ENCODE data around the gene TMEM128.
A peak's percentile ranks its signal among the peaks of the same experiment; 100 is the strongest.
"Not testable (repeated sequence)": the region's sequence is repeated elsewhere in the genome, so short reads cannot be mapped to it uniquely, and the experiment has no call there.

The TMEM128 gene

DNA sequence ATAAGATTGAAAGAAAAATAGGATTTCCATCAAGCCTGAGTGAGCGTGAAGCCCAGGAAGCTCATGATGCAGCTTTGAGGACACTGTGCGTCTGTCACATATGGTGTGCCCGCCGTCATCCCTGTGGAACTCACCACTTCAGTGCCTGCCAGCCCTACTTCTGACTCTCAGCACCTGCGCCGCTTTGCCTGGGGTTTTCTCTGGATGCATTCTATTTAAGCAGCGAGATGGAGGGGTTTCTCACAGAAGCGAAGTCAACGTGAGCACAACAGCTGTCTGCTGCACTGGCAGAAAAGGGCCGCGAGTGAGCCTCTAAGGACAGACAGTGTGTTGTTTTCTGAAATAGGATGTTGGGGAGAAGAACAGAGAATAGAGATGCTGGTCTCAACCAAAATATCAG, 6.2 kb upstream of the TMEM128 start:
- DNase-seq = no peak

DNA sequence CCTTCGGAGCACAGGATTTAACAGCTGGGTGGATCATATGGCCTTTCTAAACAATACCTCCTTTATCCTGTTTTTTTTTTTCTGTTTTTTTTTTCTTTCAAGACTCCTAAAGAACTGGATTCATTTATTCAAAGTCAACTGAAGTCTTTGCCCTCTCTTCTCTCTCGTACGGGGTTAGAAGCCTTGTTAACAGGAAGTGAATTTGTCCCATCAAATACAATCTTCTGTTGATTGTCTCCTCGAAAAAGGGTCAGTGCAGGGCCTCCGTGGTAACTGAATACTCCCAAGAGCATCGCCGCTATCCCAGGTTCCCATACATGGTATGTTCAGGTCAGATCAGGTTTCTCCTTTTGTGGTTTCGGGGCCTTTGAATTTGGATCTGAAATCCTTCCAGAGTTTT, 1.8 kb upstream of the TMEM128 start:
- no peak for DNase-seq

DNA sequence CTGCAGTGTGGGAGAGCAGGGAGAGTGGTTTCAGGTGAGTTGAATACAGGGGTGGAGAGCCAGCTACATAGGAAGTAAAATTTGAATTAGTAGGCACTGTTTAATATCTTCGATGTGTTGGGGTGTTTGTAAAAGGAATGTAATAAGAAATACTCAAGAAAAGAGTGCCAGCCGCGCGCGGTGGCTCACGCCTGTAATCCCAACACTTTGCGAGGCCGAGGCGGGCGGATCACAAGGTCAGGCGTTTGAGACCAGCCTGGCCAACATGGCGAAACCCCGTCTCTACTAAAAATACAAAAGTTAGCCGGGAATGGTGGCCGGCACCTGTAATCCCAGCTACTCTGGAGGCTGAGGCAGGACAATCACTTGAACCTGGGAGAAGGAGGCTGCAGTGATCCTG, 1.3 kb upstream of the TMEM128 start:
- DNase-seq = not testable (repeated sequence)

DNA sequence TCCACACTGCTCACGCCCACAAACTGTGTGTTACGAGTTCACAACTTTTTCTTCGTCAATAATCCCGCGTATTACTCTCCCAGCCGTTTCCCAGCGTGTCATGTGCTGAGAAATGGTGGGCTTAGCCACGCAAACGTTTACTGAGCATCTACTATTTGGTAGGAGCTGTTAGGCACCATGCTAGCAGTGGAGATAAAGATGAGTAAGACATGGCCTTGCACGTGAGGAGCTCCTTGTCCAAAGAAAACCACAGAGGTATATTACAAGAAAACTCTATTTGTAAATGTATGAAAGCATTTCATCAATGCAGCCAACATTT, 821 bp upstream of the TMEM128 start:
- DNase-seq = peak; percentile 15

DNA sequence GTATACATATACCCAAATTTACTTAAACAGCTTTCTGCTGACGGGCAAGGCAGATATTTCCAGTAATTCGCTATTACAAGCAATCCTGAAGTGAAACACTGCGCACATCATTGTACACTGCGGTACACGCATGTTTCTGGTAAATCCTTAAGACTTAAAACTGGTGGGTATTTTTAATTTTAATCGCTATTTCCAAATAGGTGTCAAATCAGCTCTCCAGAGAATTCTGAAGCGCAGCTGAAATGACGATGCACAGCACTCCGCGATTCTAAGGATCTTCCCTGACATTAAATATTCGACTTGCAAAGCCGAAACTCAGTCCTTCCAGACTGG, 361 bp downstream of the TMEM128 start:
- peak; percentile 8 for DNase-seq

DNA sequence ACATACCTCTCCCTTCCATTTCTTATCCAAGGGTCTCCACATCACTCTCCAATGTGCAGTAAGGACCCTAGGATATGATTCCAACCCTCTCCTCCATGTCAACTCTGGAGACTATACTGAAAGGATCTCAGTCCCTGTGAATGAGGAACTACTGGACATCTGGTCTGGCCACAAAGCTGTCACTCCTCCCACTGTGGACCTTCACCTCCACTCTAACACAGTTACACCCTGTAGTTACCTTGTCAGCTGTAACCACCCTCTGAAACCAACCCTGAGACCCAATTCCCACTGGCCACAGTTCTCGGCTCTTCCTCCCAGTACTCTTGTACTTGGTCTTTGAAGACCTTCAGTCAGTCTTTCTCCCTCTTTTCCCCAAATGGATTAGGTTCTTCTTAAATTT, 2.9 kb downstream of the TMEM128 start:
- DNase-seq = no peak

DNA sequence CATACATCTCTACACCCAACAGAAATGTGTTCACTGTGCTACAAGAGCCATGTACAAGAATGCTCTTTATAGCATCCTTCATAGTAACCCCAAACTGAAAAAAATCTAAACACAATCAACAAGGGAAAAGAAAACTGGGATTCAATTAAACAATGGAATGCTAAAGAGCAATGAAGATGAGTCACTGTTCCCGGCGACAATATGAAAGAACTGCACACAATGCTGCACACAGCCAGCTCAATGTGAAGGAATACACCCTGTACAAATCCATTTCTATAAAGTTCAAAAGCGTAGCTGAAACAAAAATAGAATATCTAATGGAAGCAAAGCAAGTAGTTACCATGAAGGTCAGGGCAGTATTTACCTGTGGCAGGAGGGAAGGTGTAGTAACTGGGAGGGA, 8.5 kb downstream of the TMEM128 start:
- DNase-seq = not testable (repeated sequence)

DNA sequence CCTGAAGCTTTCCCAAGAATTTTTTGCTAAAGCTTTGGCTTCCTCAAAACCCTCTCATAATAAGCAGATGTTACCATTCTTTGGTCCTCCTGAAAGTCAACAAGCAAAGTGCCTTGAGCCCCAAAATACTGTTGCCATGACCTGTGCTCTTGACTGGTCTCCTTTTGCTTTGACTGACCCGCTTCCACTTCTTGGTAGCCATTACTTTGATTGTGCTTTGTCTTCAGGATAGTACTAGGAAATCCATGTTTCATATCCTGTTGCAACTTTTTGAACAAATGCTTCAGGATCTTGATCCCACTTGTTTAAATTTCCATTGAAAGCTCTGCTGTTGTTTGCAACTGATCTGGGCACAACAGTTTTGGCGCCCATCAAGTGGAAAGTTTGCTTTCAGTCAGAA, 14.4 kb downstream of the TMEM128 start:
- no peak for DNase-seq

DNA sequence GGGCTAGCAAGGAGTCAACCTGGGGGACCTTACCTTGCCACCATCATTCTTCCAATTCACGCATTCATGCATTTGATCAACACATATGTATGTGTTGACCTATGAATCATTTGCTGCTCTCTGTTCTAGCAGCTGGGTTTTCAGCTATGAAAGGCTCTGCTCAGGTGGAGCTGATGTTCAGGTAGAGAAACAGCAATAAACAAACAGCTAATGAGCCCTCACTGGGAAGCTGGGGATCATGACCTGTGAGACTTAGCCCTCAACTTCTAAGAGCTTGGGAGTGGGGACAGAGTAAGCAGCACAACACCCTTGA, 19.7 kb downstream of the TMEM128 start:
- no peak for DNase-seq

DNA sequence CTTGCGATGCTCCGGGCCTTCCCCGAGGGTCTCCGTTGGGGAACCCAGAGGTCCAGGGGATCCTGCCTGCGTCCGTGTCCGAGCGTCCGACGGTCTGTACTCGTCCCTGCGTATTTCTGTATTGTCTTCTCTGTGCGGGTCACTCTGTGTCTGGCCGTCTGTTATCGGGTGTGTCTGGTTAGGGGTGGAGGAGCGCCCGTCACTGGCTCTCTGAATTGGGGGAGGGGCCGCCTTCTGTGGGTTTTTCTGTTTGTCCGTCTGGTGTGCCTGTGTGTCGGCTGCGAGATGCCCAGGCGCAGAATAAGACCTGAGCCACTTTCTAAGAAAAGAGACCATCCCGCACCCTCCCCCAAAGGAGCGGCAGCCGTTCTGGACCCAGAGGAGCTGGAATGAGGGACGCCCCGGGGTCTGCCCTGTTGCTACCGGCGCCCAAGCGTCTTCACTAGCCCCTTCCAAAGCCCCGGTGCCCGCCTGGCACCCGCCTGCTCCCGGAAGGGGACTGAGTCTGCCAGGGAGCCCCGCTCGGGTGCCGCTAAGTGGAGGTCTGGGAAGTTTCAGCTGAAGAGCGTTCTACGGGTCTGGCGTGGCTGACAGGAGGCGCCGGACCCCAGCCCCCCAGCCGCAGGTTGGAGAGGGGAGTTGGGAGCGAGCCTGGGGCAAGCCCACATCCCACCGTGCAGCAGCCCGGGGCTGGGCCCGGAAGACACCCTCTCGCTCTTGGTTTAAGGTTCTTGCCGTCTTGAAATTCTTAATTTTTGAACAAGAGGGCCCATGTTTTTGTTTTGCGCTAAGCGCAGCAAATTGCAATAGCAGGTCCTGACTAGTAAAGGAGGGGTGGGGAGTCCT, 20.3 kb downstream of the TMEM128 start:
- no peak for DNase-seq

DNA sequence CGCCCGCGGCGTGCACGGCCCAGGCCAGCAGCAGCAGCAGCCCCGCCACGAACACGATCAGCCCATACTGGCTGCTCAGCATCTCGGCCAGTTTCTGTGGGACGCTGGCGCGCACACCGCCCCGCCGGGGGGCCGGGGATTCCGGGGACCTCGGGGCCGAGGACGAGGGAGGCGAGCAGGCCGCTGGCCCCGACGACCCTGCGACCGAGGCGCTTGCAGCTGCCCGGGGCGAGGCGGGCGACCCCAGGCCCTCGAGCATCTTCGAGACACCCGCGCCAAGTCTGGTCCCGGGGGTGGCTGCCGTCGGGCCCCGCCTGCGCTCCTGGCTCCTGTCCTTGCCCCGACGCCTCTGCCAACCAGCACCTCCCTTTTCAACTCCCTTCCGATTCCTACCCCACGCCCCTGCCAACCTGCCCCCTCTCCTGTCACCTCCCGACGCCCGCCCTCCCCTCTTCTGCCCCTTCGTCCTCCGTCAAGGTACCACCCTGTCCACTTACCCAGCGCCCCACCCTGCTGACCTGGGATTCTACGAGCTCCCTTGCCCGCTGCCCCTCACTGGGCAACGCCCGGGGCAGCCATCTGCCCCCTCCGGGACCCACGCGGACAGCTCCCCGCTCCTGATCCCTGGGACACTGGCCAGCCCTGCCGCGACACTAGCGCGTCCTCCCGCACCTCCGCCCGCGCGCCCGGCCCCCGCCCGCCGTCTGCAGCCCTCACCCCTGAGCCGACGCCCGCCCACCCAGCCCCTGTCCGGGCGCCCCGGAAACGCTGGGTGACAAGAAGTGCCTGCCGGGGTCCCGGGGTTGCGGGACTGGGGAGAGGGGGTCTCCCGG, 21.2 kb downstream of the TMEM128 start, which contains the start of gene OTOP1:
OTOP1 (minus strand) TSS at position 324 of the 833 bp plus-strand sequence; CDS start at position 259, 65 bp downstream.
- DNase-seq = no peak

DNA sequence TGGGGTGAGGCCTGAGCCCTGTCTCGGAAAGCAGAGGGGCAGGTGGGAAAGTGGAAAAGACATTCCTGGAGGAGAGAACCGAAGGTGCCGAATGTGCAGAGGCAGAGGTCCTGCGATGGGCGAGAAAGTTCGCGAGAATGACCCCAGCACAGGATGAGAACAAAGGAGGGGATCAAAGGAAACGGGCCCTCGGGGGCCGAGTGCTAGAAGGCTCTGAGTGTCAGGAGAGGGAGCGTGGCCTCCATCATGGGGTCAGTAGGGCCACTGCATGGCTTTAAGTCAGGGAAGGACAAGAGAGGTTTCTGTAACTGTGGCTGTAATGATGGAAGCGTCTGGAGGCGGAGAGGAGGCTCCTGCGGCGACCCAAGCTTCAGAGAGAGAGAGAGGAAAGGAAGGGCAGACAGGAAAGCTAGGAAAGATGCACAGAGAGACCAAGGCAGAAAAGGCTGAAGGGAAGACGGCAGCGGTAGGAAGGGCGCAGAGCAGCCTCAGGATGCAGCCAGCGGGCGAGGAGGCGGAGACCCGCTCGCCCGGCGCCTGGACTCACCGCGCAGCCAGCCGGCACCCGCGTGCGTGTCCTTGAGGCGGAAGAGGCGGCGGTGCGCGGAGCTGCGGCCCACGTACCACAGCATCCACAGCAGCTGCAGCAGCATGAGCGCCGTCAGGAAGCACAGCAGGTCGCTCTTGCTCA, 22.0 kb downstream of the TMEM128 start:
- no peak for DNase-seq

DNA sequence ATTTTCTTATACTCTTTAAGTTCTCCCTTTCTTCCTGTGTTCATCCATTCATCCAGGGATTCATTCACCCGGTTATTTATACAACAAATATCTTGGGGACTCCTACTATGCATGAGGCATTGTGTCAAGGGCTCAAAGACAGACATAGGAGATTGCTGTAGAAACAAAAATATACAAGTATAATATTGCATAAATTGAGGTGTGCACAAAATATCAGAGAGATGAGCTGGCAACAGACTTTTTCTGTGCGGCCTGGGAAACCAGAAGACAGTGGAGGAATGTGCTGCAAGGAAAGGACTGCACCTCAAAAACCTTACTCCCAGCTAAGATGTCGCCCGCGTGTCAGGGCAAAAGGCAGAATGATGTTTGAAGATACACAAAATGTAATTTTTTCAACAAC, 30.9 kb downstream of the TMEM128 start:
- DNase-seq = no peak

DNA sequence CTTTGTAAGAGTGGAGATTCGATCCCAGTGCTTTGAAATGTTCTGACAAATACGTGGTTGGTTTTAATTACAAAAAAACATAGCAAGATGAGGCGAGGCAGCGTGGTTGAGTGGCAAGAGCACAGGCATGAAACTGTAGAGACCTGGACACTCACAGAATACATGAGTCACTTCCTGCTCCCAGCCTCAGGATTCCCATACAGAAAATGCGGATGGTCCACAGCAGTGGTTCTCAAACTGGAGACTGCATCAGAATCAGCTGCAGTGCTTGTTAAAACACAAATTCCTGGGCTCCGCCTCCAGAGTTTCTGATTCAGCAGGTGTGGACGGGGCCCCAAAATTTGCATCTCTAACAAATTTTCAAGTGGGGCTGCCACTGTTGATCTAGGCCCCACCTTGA, 31.4 kb downstream of the TMEM128 start:
- DNase-seq = no peak

DNA sequence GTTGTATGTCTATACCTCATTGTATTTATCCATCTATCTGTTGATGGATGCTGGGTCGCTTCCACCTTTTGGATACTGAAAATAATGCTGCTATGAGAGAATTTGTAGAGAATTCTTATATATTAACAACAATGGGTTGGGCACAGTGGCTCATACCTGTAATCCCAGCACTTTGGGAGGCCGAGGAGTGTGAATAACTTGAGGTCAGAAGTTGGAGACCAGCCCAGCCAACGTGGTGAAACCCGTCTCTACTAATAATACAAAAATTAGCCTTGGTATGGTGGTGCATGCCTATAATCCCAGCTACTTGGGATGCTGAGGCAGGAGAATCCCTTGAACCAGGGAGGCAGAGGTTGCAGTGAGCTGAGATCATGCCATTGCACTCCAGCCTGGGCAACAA, 34.3 kb downstream of the TMEM128 start:
- DNase-seq = not testable (repeated sequence)

DNA sequence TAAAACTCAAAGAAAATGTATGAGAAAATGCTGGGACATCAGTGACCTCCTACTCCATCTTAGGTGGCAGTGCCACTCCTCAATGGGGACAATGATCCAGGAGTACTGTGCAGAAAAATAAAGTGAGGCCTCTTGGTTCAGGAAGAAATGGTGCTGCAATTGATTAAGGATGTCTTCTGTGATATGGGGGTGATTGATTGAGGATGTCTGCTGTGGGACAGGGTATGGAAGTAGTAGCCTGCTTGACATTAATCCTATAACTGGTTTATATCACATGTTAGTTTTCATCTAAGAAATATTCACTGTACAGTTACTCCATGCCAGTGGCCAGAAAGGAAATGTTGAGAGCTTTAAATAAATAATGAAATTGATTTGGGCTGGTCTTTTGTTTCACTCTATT, 41.8 kb downstream of the TMEM128 start:
- DNase-seq = no peak

DNA sequence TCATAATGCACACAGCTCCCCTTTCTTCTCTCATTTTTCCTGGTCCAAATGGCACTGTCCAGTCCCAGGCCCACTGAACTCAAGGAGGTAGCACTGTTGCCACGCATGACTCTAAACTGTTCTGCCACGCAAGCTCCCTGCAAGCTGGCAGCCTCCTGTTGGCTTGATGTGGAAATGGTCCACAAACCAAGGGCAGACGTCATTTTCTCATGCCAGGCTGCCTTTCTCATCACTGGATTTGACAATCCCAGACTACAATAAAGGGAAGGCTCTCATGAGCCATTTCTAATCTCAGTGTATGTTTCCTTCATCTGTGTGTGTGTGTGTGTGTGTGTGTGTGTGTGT, 43.6 kb downstream of the TMEM128 start:
- DNase-seq = no peak

DNA sequence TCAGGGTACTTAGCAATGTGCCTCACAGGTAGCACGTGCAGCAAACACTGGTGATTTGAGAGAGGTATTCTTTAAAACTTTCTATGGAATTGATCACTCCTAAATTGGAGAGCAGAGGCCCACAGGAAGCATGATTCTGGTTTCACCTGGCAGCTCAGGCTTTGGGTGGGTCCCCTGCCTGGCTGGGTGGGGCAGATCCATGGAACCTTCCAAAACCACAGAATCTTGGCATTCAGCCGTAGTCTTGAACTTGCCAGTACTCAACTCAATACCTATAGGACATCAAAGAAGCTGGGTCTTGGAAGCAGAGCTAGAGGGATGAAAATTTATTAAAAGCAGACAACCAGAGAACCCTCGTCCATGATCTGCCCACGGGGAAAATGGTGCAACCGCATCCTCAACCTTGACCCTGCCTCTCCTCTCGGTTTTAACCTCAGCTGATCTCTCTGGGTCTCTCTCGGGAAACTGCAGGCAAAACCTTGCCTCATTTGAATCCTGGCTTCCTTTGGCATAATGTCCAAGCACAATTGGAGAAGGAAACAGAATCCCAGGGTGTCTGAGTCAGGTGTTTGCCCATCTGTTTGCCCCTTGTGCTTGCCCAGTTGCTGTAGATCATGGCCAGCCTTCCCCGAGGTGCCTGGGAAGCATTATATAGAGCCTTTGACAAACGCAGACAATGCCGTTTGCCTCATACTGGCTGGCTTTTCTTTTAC, 44.2 kb downstream of the TMEM128 start:
- no peak for DNase-seq

DNA sequence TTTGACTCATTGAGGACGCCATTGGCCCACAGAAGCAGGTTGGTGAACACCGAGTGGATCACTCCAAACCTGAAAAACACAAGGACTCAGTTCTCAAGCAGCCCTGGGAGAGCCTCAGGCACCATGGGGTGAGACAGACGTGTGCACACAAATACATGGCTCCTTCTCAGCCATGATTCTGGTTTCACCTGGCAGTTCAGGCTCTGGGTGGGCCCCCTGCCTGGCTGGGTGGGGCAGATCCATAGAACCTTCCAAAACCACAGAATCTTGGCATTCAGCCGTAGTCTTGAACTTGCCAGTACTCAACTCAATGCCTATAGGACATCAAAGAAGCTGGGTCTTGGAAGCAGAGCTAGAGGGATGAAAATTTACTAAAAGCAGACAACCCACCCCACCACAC, 45.5 kb downstream of the TMEM128 start:
- DNase-seq = no peak

DNA sequence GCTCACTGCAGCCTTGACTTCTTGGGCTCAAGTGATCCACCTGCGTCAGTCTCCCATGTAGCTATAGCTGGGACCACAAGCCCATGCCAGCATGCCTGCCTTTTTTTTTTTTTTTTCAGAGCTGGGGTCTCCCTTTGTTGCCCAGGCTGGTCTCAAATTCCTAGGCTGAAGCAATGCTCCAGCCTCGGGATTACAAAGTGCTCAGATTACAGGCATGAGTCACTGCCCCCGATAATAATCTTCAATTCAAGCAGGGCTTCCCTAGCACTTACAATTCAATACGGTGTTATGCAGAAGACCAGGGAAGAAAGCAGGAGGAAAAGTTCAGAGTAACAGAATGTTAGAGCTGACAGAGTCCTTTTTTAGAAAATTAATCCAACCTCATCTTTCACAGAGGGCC, 47.4 kb downstream of the TMEM128 start:
- DNase-seq = no peak

DNA sequence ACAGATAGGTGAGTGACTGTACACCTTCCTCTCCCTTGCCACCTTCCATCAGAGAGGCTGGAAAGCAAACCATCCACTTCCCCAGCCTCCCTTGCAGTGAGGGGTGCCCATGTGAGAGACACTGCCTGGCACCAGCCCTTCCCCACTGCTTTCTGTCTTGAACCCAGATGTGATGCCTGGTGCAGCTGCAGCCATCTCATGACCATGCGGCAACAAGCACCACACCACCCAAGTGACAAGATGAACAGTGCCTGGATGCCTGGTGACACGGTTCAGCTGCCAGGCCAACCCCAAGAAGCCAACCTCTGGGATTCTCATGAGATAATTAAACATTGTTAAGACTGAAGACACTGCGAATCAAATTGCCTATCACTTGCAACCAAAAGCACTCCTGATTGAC, 52.7 kb downstream of the TMEM128 start:
- DNase-seq = no peak

DNA sequence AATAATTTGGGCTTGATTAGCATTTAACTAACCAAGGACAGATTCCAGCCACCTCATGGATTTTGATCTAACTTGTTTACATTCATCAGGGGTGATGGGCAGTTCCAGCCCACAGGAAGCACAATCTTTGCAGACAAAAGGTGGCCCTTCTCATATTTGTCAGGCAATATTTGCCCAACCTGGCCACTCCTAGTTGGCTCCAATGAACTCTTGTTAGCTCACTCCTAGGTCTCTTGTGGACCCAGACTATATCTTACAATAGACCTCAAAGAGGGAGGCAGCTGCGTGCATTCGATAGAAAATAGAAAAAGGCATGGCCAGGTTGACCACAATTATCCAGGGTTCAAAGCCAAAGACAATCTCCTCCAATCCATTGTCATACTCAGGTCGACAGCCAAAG, 59.5 kb downstream of the TMEM128 start:
- not testable (repeated sequence) for DNase-seq

All from activated CD4-positive, alpha-beta T cell treated with anti-CD3 and anti-CD28 coated beads, Interleukin-2, Interleukin-6, amounts not matched to agents 100 ng/mL and 50 ng/mL, durations not matched to agents 16 hours and 8 hours (primary cell).